SU-DHL-6 (cell line): ENCODE results near the gene OXCT1.

Experiments
- EZH2phosphoT487 ChIP-seq: fragments of 200-600 bp; sonication (generic), shearing (Covaris generic); conservative IDR thresholded peaks from 2 replicates; pipeline ENCODE4 v1.6.1; 2018; ENCODE audit warnings: mild to moderate bottlenecking, antibody characterized with exemption, low read length, moderate library complexity, mixed read lengths
- TF ChIP-seq, protein P1 (sequence below): fragments of 200-600 bp; sonication (generic); IDR thresholded peaks from one replicate; pipeline ENCODE4 v1.5.1; 2017; ENCODE audit warnings: antibody characterized with exemption, mild to moderate bottlenecking, low read length, moderate library complexity; ENCODE audit not compliant: insufficient read depth, poor library complexity, severe bottlenecking

- TF ChIP-seq, protein P1, sequence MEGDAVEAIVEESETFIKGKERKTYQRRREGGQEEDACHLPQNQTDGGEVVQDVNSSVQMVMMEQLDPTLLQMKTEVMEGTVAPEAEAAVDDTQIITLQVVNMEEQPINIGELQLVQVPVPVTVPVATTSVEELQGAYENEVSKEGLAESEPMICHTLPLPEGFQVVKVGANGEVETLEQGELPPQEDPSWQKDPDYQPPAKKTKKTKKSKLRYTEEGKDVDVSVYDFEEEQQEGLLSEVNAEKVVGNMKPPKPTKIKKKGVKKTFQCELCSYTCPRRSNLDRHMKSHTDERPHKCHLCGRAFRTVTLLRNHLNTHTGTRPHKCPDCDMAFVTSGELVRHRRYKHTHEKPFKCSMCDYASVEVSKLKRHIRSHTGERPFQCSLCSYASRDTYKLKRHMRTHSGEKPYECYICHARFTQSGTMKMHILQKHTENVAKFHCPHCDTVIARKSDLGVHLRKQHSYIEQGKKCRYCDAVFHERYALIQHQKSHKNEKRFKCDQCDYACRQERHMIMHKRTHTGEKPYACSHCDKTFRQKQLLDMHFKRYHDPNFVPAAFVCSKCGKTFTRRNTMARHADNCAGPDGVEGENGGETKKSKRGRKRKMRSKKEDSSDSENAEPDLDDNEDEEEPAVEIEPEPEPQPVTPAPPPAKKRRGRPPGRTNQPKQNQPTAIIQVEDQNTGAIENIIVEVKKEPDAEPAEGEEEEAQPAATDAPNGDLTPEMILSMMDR: no peak
- TF ChIP-seq EZH2phosphoT487: no peak
Measured at GRCh38 chr5:41747301-41747700, 122.9 kb downstream of the OXCT1 start.
